GM21528 (cell line): Measurements from ENCODE around the gene MITD1.
"Not testable (repeated sequence)": the region's sequence is repeated elsewhere in the genome, so short reads cannot be mapped to it uniquely, and the experiment has no call there.

Experiments used
- ATAC-seq: cut with Tn5 transposase; IDR thresholded peaks from one replicate; pipeline ENCODE4 v1.9.1; 2021; ENCODE audit warnings: mild to moderate bottlenecking, moderate library complexity; ENCODE audit not compliant: unreplicated experiment, low FRiP score

MITD1 gene

DNA sequence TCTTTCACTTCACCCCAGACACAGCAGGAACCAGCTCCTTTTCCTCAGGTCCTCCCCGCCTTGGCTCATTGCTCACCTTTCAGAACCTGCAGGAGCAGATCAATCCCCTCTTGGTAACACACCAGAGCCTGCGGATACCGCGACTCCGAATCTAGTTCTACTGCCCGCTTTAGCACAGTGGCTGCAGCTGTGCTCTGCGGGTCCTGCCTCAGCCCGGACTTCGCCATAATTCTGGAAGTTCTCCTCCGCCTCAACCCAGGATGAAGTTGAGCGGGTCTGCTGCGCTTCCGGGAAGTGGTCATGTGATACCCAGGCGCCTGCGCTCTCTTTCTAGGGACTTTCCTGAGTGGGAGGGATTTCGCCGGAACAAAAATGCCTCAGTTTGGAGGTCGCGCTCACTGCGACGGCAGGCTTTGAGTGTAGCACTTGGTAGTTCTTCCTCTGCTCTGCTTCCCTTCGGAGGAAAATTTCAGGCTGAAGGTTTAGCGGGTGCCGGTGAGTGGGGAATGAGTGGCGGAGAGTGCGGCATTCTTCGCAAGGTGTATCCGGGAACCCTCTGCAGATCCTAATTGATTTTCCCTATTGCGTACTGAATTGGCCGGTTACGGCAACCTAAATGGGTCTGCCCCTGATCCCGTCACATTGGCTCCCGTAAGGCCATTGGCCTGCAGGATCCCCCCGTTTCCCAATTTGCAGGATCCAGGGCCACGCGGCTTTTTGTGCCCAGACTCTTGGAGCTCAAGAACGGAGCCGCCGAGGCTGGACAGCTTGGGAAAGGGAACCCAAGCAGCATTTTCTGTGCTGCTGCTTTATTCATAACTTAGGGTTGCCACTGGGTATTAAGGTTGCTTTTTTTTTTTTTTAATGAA, at the start of gene MITD1, which contains the start of gene MRPL30:
Gene MITD1, minus strand, starts transcription at position 304 of the 869 bp plus-strand sequence. Its CDS starts 77 bp downstream, at position 227.
Gene MRPL30, plus strand, starts transcription at position 430 of the 869 bp plus-strand sequence. CDS start 5,020 bp downstream, outside the sequence.
- ATAC-seq: peak; percentile 91

DNA sequence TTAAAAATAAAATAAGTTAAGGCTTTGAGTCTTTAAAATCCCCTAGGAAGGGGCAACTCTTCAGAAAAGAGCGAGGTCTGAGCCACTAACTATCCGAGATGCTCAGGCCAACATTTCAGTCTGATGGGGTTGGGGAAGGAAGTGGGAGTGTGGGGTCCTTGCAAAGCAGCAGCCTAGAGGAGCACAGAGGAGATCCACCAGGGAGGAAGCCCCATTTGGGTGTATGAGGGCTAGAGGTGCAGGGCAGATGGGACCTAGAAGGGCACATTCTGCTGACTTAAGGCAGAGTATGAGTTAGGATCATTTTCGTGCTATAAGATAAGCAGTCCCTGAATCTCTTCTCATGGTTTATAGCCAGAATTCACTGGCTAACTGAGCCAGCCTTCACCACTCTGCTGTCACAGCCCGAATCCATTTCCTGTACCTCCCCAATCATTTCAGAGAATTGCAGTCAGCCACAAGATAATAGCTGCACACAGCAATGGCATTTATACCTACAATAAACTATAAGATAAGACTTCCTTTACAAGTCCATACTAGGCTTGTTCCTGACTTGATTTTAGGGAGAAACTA, 37.2 kb upstream of the MITD1 start:
- ATAC-seq: no peak

DNA sequence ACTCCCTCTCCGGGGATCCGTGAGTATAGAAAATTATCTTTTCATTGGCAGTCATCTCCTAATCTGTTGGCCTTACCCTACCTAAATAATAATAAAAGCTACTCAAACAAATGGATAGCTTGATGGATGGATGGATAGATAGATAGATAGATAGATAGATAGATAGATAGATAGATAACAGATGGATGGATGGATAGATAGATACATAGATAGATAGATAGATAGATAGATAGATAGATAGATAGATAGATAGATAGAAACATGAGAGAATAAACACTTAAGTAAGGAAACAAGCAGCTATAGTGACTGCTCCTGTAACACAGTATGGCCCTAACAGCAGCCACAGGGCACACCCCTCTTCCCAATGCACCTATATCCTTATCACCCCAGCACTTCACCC, 35.2 kb upstream of the MITD1 start:
- no peak for ATAC-seq

DNA sequence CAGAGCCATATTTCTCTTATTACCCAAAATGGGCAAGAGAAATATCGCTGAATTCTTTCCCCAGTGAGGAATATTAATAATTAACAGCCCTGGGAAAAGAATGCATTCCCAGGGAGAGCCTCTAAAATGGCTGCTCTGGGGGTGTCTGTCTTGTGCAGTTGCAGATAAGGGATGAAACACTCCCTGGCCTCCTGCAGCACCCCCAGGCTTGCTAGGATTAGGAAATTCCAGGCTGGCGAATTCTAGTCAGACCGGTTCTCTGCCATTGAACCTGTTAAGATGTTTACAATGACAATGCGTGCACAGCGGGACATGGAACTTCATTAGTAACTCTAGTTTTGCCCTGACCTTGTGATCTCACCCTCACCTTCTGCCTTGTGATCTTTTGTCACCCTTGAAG, 24.6 kb upstream of the MITD1 start:
- ATAC-seq: no peak

DNA sequence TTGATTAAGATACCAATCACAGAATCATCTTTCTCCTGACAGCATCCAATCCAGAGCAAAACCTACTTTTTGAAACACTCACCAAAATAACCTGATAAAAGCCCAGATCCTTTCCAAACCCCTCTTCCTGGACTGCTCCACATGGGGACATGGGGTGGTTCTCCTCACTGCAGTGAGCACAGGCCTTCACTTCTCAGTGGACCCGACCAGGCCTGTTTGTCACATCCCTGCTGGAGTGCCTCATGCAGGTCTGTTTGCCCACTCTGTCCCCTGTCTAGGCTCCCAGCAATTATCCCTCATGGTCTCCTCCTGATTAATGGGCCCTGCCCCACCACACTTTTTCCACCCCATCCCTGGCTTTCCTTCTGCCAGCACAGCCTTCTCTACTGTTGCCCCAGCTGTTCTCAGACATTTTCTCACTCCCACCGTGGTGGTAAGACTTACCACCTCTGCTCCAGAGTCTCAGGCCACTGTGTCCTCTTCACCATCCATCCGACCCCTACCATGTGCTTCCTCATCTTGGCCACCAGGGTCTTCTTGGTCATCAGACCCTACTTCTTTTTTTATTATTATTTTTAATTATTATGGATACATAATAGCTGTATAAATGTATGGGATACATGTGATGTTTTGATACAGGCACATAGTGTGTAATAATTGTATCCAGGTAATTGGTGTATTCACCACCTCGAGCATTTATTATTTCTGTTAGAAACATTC, 21.3 kb upstream of the MITD1 start:
- ATAC-seq: no peak

DNA sequence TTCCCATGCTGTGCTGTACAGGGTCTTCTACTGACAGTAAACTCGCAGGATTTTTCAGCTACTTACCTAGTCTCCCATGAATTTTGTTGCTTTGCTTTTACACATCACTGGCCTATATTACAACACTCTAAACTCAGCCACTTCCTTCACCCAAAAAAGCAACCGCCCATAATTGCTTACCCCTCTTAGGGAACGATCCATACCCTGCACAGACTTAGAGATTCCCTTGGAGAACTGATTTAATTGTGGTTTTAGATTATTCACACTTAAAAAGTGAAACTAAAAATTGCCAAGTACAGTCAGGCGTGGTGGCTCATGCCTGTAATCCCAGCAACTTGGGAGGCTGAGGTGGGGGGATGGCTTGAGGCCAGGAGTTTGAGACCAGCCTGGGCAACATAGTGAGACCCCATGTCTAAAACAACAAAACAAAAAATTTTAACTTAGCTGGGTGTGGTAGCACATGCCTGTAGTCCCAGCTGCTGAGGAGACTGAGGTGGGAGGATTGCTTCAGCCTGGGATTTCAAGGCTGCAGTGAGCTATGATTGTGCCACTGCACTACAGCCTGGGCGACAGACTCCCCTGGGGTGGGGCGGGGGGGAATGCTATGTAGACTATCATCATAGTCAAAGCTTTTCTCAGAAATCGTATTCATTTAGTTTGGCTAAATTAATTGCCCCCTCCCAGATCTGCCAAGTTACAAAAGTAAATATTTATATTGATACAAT, 19.4 kb upstream of the MITD1 start:
- no peak for ATAC-seq

DNA sequence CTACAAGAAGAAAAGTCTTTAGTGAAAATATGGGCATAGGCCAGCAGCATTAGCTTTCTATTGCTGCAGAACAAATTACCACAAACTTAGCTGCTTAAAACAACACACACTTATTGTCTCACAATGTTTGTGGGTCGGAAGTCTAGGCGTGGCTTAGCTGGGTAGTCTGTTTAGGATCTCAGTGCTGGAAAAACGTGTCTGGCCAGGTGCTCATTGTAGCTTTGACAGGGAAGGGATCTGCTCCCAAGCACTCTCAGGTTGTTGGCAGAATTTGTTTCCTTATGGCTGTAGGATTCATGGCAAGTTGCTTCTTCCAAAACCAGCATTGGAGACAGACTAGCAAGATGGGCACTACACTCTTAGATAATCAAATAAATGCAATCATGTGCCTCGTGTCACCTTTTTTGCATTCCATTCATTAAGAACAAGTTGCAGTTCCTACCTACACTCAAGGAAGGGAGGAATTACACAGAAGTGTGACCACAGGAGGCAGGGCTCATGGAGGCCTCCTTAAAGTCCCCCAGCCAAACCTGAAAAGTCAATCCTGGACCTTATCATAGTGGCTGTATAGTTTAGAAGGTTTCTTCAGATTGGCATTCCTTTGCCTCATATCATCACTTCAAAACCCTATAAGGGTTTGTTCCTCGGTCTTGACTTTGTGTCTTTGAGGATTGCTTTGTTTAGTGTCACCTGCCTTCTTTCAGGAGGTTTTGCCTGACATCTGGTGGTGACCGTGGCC, 17.4 kb upstream of the MITD1 start:
- no peak for ATAC-seq

DNA sequence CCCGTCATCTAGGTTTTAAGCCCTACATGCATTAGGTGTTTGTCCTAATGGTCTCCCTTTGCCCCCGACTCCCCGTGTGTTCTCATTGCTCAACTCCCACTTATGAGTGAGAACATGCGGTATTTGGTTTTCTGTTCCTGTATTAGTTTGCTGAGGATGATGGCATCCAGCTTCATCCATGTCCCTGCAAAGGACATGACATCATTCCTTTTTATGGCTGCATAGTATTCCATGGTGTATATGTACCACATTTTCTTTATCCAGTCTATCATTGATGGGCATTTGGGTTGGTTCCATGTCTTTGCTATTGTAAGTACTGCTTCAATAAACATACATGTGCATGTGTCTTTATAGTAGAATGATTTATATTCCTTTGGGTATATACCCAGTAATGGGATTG, 11.5 kb upstream of the MITD1 start:
- not testable (repeated sequence) for ATAC-seq

DNA sequence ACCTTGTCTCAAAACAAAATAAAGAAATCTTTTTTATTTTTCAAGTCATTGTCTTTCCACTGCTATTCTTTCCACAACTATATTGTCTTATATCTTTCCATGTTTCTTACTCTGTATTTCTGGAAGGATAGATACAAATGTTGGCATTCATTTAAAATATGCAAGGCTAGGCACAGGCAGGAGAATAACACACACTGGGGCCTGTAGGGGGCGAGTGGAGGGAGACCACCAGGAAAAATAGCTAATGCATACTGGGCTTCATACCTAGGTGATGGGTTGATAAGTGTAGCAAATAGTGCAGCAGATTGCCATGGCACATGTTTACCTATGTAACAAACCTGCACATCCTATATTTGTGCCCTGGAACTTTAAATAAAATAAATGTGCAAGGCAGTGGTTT, 9.7 kb upstream of the MITD1 start:
- no peak for ATAC-seq

DNA sequence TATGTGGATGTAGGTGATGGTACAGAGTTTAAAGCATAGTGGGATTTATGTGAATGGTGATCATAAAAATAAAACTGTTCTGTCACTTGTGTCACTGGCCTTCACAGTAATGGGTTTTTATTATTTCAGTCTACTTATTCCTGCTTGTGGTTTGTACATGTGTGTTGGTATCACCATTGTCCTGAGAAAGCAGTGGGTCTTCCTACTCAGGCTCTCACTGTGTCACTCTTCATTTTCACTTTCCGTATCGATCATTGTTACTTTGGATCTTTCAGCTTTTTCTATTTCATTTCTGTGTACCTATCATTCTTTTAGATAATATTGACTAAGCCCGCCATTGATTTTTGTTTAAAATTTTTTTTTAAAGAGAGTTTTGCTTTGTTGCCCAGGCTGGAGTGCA, 7.5 kb upstream of the MITD1 start:
- ATAC-seq: no peak

DNA sequence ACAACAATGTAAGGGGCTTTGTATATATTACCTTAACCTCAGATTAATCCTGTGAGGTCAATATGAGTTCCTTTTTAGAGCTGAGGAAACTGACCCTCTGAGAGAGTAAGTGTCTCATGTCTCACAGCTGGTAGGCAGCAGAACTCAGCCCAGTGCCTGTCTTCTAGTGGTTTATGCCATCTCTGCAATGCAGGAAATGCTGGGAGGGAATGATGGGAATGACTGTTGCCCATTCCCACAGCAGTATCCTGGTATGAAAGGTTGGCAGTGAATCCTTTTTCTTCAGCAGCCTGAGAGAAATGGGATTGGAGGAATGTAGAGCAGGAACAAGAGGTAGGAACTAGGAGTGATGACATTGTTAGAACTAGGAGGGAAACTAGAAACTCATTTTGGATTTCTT, 6.2 kb upstream of the MITD1 start:
- no peak for ATAC-seq

DNA sequence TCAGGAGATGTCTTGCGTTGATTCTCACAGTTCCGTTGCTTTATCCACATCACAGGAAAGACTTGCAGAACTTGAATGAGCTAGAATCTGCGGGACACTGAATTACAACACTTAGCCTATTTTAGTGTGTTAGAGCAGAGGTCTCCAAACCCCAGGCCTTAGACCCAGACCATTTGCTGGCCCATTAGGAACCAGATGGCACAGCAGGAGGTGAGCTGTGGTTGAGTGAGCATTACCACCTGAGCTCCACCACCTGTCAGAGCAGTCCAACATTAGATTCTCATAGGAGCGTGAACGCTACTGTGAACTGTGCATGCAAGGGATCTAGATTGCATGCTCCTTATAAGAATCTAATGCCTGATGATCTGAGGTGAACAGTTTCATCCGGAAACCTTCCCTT, 4.0 kb upstream of the MITD1 start:
- no peak for ATAC-seq

DNA sequence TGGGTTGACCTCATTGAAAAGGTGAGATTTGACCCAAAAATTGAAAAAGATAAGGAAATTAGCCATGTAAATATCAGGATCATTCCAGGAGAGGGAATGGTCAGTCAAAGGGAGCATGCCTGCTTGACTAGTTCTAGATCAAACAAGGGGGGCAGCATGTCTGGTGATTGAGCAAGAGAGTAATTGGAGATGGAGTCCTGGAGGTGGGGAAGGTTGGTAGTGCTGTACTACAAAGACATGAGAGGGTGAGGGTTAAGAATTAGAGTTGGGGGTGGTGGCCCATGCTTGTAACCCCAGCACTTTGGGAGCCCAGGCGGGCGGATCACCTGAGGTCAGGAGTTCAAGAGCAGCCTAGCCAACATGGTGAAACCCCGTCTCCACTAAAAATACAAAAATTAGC, 2.2 kb upstream of the MITD1 start:
- no peak for ATAC-seq

DNA sequence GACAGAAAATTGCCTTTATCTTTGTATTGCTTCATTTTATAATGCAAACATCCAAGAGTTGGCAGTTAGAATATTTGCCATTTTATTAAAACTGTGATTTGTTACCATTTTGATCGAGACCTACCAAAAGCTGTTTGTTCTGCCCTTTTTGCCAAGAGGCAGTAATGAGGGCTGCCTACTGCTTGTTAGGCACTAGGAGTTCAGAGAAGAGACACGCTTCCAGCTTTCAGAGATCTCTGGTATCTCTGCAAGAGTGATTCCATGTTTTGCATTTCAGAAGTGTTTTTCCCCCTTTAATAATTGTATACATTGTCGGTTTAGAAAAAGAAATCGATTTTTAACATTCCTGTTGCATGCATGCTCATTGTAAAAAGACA, 754 bp upstream of the MITD1 start:
- ATAC-seq: no peak

DNA sequence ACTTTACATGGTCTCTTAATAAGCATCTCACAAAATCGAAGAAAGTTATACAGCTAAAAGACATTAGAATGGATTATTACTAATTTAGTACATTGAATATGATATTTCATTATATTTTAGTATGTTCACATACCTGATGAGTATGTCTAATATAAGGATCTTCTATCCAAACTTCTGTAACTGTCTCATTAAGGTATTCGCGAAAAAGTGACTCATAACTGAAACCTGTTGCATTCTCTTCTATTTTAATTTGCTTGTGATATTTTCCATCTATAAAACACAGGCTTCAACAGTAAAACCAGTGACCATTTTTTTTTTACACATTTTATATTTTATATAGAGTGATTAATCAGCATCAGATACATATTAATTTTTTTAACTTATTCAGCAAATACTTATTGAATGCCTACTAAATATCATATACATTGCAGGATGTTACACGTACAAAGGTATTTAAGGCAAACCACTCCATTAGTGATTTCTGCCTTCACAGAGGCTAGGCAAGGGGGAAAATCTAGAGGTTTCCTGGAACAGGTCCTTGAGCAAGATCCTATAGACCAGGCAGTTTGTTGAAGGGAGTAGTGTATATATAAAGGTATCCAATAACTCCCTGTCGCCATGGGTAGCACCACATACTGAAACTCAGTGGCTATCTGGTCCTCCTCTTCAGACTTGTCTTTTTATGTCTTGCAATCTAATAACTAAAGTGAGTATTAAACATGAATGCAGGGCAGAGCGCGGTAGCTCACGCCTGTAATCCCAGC, 9.3 kb downstream of the MITD1 start:
- no peak for ATAC-seq

DNA sequence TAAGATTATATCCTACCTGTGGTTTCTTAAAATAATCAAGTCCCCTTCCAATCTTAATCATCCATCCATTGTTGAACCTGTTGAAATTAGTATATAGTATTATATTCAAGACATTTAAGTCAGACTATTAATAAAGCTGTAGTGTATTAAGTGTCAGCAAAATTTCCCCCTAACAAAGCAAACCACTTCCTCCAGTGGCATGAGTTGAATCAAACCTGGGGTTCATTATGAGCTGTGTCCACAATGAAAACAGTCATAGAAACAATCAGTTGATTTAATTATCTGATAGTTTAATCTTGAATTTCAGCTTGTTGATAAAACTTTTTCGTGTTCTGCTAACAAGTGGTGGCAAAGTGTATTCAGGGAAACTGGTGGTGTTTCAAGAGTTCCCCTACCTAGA, 11.3 kb downstream of the MITD1 start:
- no peak for ATAC-seq

DNA sequence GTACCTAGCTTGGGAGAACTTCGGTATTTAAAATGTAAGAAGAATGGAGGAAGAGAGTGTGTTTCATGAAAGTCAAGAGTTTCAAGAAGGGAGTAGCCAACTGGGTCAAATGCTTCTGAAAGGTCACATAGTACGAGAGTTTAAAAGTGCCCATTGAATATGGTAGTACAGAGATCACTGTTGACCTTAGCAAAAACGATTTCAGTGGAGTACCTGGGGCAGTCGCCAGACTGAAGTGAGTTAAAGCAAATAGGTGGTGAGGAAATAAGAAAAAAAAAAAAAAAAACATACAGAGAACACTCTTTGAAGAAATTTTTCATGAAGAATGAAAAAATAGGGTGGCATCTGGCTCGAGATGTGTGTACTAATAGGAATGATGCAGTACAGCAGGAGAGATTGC, 14.6 kb downstream of the MITD1 start:
- ATAC-seq: no peak

DNA sequence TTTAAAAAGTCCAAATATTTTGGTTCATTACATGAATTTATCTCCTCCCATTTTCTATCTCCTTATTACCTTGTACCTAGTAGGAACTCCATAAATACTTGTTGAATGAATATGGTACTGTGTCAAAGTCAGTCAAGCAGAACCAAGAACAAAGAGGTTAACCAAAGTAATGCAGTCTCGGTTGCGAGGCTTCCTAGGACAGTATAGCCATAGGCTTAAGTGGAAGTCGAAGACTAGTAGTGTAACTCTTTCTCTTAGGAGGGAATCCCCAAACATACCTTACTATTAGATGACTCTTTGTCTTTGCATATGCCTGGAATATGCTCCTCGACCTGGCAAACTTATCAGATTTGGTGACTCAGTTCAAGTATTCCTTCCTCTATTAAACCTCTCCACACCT, 21.3 kb downstream of the MITD1 start:
- no peak for ATAC-seq

DNA sequence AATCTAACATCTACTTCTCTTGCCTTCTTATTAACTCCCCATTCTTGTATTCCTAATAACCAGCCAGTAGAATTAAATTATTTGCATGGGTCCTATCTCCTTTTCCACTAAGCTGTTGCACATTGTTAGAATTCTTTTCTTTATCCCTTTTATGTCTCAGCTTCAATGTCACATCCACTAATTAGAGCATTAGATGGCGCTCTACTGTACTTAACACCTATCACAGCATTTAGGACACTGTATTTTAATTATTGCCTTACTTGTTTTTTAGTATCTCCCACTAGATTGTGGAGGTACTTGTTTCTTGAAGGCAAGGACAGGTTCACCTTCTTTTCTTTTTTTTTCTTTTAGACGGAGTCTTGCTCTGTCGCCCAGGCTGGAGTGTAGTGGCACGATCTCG, 22.3 kb downstream of the MITD1 start:
- no peak for ATAC-seq
